Measurements from ENCODE around the gene COL4A6. TPM values are rescaled to one million over a fixed set of nuclear protein-coding genes. Genes with fewer than 3 reads are reported as not detected.

COL4A6 gene
- total RNA-seq, 4 donors from 2014 or later: 0.16 to 6.2 (median 1.5) TPM

- TF ChIP-seq, protein P1, sequence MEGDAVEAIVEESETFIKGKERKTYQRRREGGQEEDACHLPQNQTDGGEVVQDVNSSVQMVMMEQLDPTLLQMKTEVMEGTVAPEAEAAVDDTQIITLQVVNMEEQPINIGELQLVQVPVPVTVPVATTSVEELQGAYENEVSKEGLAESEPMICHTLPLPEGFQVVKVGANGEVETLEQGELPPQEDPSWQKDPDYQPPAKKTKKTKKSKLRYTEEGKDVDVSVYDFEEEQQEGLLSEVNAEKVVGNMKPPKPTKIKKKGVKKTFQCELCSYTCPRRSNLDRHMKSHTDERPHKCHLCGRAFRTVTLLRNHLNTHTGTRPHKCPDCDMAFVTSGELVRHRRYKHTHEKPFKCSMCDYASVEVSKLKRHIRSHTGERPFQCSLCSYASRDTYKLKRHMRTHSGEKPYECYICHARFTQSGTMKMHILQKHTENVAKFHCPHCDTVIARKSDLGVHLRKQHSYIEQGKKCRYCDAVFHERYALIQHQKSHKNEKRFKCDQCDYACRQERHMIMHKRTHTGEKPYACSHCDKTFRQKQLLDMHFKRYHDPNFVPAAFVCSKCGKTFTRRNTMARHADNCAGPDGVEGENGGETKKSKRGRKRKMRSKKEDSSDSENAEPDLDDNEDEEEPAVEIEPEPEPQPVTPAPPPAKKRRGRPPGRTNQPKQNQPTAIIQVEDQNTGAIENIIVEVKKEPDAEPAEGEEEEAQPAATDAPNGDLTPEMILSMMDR (IDR thresholded peaks at IDR 0.05; ENCODE audit: low read depth): no peak
Observed at GRCh38 chrX:108165383-108166111, 272.7 kb downstream of the COL4A6 start.

DNA sequence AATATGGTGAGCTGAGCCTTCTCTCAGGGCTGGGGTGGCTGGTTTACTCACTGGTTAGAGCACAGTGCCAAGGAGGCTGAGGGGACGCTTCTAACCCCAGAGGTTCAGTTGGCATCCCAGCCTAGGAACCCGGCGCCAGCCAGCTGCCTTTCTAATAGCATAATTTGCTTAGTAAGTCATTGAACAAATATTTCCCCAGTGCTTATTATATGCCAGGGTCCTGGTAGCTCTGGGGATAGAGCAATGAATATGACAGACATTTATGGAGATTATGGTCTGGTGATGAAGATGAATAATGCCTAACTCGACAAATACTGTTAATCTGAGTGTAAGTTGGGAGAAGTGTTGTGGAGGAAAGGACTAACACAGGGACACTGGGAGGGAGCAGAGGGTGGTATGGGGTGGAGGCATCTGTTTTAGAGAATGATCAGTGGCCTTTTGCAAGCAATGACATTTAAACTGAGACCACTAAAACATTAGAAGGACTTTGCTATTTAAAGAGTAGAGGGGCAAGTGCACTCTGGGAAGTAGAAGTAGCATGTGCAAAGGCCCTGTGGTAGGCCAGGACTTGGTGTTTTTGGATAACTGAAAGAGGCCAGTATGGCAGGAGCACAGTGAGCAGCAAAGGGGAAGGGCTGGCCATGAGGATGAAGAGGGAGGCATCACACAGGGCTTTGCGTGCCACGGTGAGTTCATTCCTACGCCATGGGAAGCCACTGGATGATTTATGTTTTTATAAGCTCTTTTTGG lies 274.7 kb downstream of the COL4A6 start:
- TF ChIP-seq, protein P1 (IDR thresholded peaks at IDR 0.05; ENCODE audit: low read depth): no peak

DNA sequence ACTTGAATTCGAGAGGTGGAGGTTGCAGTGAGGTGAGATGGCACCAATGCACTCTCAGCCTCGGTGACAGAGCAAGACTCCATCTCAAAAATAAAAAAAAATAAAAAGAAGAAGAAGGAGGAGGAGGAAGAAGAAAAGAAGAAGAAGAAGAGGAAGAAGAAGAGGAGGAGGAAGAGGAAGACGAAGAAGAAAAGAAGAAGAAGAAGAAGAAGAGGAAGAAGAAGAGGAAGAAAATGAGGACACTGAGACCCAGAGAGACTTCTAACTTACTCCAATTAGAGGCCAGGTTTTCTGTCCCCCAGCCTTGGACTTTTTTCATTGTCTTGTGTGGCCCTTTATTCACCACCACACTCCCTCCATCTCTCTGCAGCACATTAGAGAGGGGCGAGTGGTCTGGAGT lies 276.0 kb downstream of the COL4A6 start:
- TF ChIP-seq, protein P1 (IDR thresholded peaks at IDR 0.05; ENCODE audit: low read depth): no peak

- TF ChIP-seq, protein P1 (IDR thresholded peaks at IDR 0.05; ENCODE audit: low read depth): no peak
Observed at GRCh38 chrX:108160309-108160708, 277.9 kb downstream of the COL4A6 start.

DNA sequence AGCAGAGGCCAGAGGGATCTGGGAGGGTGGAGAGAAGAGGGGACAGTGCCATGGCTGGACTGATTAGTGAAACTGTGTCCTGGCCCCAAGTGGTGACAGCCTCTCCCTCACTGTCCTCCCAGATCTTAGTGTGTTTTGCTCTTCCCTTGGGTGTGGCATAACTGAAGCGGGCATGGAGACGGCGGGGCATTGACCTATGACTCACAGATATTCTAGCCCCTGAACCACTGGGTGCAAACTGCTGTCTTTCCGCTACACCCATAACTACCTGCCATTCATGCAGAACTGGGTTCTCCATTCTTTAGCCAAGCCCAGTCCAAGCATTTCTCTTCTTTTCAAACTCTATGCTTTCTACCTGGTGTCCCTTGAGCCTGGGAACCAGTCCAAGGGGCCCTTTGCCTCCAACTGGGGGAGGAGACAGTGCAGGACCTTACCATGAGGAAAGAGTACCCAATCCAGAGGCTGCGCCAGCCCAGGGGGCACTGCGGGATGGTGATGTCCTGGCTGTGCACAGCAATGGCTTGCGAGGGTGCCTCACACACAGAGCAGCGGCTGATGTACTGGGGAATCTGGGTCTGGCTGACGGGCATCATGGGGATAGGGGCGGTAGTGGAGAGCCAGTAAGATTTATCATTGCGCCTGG lies 279.1 kb downstream of the COL4A6 start:
- TF ChIP-seq, protein P1 (IDR thresholded peaks at IDR 0.05; ENCODE audit: low read depth): no peak

- TF ChIP-seq, protein P1 (IDR thresholded peaks at IDR 0.05; ENCODE audit: low read depth): no peak
Observed at GRCh38 chrX:108157628-108158027, 280.6 kb downstream of the COL4A6 start.

GRCh38 chrX:108156934-108157466 lies 281.2 kb downstream of the COL4A6 start:
- TF ChIP-seq, protein P1 (IDR thresholded peaks at IDR 0.05; ENCODE audit: low read depth): no peak
